ENCODE measurements around the gene IPO7.

- no peak for TF ChIP-seq CTCF (IDR thresholded peaks at IDR 0.05)
- no peak for TF ChIP-seq EZH2phosphoT487 (IDR thresholded peaks at IDR 0.05; ENCODE audit: borderline replicate concordance, low read depth)
- TF ChIP-seq FOXJ3 (CRISPR knock-in tag; IDR thresholded peaks at IDR 0.05), result no peak
- no peak for TF ChIP-seq TEAD4 (IDR thresholded peaks at IDR 0.05; ENCODE audit: borderline replicate concordance, insufficient read depth)
- TF ChIP-seq ZBTB33 (IDR thresholded peaks at IDR 0.05; ENCODE audit: borderline replicate concordance, low read depth), result no peak
- no peak for TF ChIP-seq YY1 (IDR thresholded peaks at IDR 0.05; ENCODE audit: low read depth)
- no peak for TF ChIP-seq NRF1 (IDR thresholded peaks at IDR 0.05; ENCODE audit: low read depth, low read length)
Observed at GRCh38 chr11:9490376-9490775, 105.9 kb downstream of the IPO7 start.

Measured in SK-N-SH (cell line).